Stimulated activated CD8-positive, alpha-beta memory T cell treated with anti-CD3 and anti-CD28 coated beads, Interleukin-4, amount 100 ng/mL, for 48 hours (primary cell): Measurements from ENCODE around the gene IL19.

ENCODE experiments used
- DNase-seq: peaks from one replicate; pipeline ENCODE4 v3.0.0-alpha.2; 2020

IL19 gene

DNA sequence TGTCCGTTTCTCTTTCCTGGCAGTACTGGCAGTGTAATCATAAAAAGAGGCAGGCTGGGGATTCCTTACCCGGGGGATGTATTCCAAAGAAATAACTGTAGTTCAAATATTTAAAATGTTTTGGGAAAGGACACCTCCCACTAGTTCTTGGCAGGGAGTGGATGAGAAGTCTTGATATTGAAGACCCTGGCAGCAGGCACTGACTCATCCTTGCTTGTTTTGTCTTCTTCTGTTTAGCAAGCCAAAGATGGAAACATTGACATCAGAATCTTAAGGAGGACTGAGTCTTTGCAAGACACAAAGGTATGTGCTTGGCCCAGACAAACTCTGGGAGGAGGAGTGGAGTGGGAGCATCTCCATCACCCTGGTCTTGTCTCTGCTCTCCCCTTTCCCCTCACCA is 95.5 kb downstream of the IL19 start:
- no peak for DNase-seq

DNA sequence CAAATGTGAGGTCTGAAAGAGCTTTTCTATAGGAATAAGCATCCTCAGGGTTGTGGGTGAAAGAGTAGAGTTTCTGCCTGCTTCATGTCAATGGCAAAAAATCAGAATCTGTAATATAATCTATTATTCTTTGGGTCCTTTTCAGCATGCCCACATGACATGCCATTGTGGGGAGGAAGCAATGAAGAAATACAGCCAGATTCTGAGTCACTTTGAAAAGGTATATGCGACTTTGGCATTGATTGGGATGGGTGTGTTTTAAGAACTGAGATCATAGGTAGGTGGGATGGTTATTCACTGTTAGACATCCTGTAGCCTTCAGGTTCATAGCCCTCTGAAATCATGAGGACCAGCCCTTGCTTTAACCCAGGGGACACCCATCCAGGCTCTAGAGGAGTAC is 96.7 kb downstream of the IL19 start:
- no peak for DNase-seq

DNA sequence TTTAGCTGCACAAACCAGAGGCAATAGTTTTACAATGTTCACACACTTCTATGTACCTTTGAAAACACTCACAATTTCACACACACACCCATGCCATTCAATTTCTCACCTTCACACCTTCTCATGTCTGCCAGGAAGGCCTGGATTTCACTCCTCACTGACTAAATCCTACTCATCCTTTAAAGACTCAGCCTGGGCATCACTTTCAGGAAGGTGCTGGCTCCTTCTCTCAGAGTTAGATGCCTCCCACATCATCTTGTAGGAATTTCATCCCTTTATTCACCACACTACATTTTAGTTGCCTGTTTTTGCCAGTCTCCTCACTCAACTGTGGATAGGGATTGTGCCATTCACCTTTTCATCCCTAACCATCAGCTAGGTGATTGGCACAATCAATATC is 97.1 kb downstream of the IL19 start:
- DNase-seq, result no peak

DNA sequence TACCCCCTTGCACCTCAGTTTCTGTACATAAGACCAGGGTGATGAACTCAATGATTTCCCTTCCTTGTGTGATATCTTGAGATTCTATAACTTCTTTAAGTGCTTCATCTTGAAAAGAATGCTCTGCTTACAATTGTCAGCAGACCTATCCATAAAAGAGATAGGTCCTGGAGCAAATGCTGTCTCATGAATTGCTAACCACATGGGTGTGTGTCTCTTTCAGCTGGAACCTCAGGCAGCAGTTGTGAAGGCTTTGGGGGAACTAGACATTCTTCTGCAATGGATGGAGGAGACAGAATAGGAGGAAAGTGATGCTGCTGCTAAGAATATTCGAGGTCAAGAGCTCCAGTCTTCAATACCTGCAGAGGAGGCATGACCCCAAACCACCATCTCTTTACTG is 97.7 kb downstream of the IL19 start:
- DNase-seq, result no peak

DNA sequence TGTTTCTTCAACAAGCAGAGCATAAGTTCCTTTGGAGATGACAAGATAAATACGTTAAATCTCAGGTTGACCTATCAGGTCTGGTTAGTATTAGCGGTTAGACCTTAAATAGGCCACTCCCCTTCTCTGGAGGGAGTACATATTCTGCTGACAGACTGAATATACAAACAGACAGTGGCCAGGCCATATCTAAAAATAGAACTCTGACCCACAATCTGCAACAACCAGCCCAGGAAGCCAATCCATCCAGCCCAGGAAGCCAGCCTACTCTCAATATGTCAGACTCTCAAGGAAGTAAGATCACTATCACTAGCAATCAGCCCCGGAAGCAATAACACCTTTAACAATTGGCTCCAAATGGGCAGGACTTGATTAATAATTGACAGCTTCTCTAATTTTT is 101.6 kb downstream of the IL19 start:
- no peak for DNase-seq

DNA sequence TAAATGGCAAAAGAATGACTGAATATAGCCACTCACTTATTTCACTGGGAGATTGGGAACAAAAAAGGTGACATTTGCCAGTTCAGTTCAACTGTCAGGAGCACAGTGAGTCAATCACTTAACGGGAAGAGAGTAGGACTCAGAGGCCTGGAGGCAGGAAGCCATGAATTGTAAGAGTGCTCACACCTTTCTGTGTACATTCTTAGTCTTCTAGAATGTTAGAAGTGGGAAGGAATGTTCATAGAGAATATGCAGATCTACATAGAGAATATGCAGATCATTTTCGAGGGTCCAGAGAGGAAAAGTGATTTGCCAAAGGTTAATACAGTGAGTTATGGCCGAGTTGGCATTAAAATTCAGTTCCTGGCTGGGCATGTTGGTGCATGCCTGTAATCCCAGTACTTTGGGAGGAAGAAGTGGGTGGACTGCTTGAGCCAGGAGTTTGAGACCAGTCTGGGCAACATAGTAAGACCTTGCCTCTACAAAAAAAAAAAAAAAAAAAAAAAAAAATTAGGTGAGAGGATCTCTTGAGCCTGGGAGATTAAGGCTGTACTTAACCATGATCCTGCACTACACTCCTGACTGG is 103.1 kb downstream of the IL19 start:
- no peak for DNase-seq

DNA sequence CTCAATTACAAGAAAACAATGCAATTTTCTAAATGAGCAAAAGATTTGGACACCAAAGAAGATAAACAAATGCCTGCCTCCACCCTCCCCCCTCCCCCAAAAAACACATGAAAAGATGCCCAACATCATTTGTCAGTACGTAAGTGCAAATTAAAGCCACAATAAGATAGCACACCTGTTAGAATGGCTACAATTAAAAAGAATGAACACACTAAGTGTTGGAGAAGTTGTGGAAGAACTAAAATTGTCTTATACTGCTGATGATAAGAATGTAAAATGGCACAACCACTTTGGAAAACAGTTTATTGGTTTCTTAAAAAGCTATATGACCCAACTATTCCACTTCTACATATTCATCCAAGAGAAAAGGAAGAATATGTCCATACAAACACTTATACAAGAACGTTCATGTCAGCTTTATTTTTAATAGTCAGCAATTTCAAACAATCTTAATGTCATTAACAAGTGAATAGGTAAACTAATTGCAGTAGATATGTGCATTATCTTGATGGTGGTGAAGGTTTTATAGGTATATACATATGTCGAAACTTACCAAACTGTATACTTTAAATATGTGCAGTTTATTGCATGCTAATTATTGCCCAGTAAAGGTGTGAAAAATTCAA is 105.3 kb downstream of the IL19 start:
- no peak for DNase-seq

DNA sequence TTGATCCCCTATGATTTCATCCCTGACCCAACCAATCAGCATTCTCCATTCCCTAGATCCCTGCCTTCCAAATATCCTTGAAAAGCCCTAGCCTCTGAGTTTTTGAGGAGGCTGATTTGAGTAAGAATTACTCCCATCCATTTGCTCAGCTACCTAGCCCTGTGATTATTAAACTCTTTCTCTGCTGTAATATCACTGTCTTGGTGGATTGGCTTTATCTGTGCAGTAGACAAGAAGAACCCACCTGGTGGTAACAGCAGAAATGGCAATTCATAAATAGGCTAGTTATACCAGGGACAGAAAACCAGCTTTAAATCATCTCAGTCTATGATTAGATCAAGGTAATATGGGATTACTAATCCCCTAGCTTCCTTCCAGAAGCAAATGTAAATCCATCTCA is 107.9 kb downstream of the IL19 start:
- no peak for DNase-seq

DNA sequence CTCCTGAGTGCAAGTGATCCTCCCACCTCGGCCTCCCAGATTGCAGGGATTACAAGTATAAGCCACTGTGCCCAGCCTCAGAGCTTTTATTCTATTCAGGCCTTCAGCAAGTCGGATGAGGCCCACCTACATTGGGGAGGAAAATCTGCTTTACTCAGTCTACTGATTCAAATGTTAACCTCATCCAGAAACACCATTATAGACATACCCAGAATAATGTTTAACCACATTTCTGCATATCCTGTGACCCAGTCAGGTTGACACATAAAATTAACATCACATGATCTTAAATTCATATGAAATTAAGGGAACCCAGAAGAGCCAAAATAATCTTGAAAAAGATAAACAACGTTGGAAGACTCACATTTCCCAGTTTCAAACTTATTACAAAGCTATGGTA is 109.7 kb downstream of the IL19 start:
- DNase-seq, result no peak

DNA sequence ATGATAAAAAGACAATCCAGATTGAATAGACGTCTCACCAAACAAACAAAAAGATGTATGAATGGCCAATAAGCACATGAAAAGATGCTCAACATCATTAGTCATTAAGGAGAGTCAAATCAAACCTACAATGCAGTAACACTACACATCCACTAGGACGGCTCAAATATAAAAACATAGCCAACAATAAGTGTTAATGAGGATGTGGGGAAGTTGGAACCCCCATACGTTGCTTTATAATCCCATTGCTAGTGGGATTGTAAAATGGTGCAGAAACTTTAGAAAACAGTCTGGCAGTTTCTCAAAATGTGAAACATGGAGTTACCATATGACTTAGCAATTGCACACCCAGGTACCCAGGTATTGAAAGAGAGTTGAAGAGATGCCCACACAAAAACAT is 112.0 kb downstream of the IL19 start:
- no peak for DNase-seq

DNA sequence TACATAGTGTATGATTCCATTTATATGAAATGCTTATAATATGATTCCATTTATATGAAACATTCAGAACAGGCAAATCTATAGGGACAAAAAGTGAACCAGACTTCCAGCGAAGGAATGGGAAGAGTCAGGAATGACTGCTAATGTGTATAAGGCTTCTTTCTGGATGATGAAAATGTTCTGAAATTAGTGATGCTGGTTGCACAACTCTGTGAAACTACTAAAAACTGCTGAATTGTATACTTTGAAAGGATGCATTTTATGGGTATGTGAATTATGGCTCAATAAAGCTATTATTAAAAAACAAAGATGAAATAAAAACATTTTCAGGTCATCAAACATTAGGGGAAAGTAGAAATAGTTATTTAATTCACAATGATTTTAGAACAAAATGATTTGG is 112.6 kb downstream of the IL19 start:
- DNase-seq, result no peak

DNA sequence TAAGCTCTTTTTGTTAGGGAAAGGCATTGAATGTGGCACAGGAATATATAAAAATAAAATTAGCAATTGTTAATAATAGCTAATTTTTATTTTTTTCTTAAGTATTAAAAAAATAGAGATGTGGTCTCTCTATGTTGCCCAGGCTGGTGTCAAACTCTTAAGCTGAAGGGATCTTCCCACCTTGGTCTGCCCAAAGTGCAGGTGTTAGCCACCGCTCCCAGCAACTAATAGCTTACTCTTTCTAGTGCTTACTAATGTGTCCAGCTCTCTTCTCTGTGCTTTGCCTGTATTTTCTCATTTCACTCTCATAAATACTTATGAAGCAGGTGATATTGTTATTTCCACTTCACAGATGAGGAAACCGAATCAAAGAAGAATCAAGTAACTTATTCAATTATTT is 113.3 kb downstream of the IL19 start:
- no peak for DNase-seq

DNA sequence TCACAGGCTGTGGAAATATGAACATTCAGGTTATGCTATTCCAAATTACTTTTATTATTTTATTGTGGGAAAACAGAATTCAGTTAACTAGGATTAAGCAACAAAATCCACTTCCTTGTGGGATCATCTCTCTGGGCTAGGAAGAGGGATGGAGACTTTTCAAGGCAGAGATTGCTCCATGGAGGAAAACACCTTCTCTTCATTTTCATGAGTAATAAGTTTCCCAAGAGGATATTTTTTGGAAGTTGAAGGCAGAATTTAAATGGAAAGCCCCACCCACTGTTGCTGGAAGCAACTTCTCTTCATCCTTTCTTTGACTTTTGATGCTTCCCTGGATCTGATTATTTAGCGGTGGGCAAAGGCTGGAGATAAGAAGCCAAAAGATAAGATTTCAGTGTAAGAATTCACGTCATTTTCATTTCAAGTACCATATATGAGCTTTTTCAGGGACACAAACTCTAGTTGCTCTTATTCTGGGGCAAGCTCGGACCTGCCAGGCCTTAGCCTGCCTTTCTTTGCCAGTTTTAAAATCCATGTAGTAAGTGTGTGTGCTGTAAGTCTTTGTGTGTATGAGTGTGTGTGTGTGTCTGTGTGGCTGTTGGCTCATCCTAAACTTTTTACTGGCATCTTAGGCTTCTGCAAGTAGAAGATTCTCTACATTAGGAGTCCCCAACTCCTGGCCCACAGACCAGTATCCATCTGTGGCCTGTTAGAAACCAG is 114.9 kb downstream of the IL19 start:
- DNase-seq, result no peak

DNA sequence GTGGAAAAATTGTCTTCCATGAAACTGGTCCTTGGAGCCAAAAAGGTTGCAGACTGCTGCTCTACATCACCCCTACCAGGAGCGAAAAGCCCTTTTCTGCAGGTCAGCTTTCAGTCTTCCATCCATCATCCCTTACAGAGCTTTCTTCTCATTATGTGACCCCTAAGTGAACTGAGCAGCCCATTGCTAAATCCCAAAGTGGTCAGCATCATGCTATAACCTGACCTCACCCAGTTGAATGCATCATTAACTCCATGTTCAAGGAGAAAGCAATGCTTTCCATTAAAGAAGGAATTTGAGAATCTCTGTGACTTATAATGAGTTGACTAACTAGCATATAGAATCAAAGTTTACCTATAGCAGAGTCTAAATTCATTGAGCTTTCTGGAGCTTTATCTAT is 116.3 kb downstream of the IL19 start:
- no peak for DNase-seq

DNA sequence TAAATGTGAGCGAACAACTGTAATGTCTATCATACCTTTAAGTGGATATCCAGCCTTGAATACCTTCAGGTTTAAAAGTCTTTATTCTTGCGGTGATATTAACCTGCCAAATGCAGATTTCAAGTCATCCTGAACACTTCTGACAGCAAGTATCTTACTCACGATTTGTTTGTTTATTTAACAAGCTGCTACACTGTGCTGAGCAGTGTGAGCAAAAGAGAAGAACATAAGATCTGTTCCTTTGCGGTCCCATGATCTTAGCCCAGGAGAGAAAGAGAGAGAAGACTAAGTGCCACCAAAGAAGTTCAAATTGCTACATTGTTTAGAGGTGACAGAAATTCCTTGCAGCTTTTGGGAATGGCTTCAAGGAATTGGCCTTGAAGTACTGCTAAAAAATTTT is 117.1 kb downstream of the IL19 start:
- DNase-seq, result no peak

DNA sequence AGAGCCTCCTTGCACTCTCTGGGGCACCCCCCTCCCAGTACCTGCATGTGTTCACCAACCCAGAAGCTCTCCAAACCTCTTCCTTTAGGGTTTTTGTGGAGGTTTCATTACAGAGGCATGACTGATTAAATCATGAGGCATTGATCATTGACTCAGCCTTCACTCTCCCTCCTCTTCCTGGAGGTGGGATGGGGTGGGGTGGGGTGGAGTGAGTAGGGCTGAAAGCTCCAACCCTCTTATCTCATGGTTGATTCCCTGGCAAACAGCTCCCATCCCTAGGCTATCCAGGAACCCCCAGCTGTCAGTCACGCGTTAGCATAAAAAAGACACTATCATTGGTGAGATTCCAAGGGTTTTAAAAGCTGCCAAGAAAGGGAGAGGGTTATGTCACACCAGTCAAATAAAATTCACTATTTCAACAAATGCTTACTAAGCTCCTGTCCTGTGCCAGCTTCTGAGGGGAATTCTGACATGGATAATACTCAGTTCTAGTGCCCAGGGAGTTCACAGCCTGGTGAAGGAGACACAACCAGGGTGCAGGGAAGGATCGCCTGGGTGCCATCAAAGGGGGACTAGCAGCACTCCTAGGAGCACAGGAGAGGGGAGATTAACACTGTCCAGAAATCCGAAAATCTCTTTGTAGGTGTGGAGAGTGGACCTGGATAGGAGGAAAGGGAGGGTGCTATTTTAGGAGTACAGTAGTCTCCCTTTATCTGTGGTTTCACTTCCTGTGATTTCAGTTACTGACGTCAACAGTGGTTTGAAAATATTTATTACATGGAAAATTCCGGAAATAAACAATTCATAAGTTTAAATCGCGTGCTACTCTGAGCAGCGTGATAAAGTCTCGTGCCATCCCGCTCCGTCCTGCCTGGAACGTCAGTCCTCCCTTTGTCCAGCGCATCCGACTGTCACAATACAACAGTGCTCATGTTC is 119.8 kb downstream of the IL19 start:
- no peak for DNase-seq

DNA sequence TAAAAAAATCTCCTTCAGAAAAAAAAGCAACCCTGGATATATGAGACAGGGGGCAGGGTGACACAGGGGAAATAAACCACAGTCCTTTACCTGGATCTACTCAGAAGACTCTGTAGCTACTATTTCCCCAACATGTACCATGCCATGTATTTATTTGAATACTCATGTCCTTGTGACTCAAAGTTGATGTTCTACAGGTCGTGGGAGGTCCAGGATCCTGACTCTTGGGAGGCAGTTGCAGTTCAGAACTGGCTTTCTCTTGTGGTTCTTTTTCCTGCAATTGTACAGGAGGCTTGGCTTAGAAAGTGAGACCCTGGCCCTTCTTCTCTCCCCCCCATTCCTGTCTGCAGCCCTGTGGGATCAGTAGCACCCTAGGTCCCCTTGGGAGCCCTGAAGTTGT is 120.8 kb downstream of the IL19 start:
- DNase-seq, result no peak
